Liver (tissue), 9 donors: ENCODE measurements around the gene ITPRID2. TPM values are rescaled to one million over a fixed set of nuclear protein-coding genes. Genes with fewer than 3 reads are reported as not detected.
A peak's percentile ranks its signal among the peaks of the same experiment; 100 is the strongest.

ENCODE experiments used
- DNase-seq: peaks from one replicate; pipeline ENCODE4 v3.0.0-alpha.2; 2017; ENCODE audit warnings: low spot score
- H3K27ac ChIP-seq, 2 donors: one replicate each; pipeline ENCODE4 v1.7.0; 2013; ENCODE audit warnings: inconsistent platforms in 2 of 2, low read length in 2 of 2, control low read depth in 1 of 2, low read depth in 1 of 2, mild to moderate bottlenecking in 1 of 2
- H3K27me3 ChIP-seq, 4 donors: one replicate each; pipeline versions ENCODE4 v1.6.1 to v1.7.0; 2013; ENCODE audit warnings: low read length in 3 of 4, inconsistent platforms in 1 of 4, mild to moderate bottlenecking in 1 of 4, moderate library complexity in 1 of 4; ENCODE audit not compliant: control insufficient read depth in 4 of 4, insufficient read depth in 4 of 4
- H3K36me3 ChIP-seq, 4 donors: one replicate each; pipeline versions ENCODE4 v1.6.1 to v1.7.0; 2013; ENCODE audit warnings: low read length in 3 of 4, mild to moderate bottlenecking in 3 of 4, low read depth in 1 of 4, moderate library complexity in 1 of 4; ENCODE audit not compliant: control insufficient read depth in 4 of 4, insufficient read depth in 3 of 4
- H3K4me1 ChIP-seq, 4 donors: one replicate each; pipeline versions ENCODE4 v1.6.1 to v1.7.0; 2013; ENCODE audit warnings: low read length in 3 of 4, mild to moderate bottlenecking in 3 of 4, moderate library complexity in 1 of 4; ENCODE audit not compliant: control insufficient read depth in 4 of 4, insufficient read depth in 4 of 4
- H3K4me3 ChIP-seq, 3 donors: one replicate each; pipeline versions ENCODE4 v1.6.1 to v1.7.0; 2013; ENCODE audit warnings: low read length in 3 of 3, control low read depth in 1 of 3, low read depth in 1 of 3, mild to moderate bottlenecking in 1 of 3
- H3K9ac ChIP-seq, 2 donors: one replicate each; pipeline ENCODE4 v1.7.0; 2013; ENCODE audit warnings: low read length in 2 of 2, mild to moderate bottlenecking in 2 of 2, moderate library complexity in 2 of 2, control low read depth in 1 of 2, low read depth in 1 of 2
- H3K9me3 ChIP-seq, 4 donors: one replicate each; pipeline versions ENCODE4 v1.6.1 to v1.7.0; 2013; ENCODE audit warnings: low read length in 3 of 4; ENCODE audit not compliant: control insufficient read depth in 4 of 4
- EGR1 ChIP-seq, 2 donors: IDR thresholded peaks; 2 replicates each; pipeline ENCODE4 v1.6.1; 2016 to 2018; ENCODE audit warnings: antibody characterized with exemption in 2 of 2, low read depth in 2 of 2
- FOXA1 ChIP-seq: IDR thresholded peaks from 2 replicates; pipeline ENCODE4 v1.6.1; 2016; ENCODE audit warnings: antibody characterized with exemption
- HNF4A ChIP-seq, 2 donors: conservative IDR thresholded peaks; 2 replicates each; pipeline ENCODE4 v1.6.1; 2016; ENCODE audit warnings: antibody characterized with exemption in 2 of 2, mild to moderate bottlenecking in 2 of 2
- HNF4G ChIP-seq: IDR thresholded peaks from 2 replicates; pipeline ENCODE4 v1.6.1; 2016; ENCODE audit warnings: antibody characterized with exemption
- JUND ChIP-seq, 2 donors: IDR thresholded peaks; 2 replicates each; pipeline ENCODE4 v1.6.1; 2016; ENCODE audit warnings: antibody characterized with exemption in 2 of 2
- NR2F2 ChIP-seq: IDR thresholded peaks from 2 replicates; pipeline ENCODE4 v1.6.1; 2016; ENCODE audit warnings: antibody characterized with exemption
- RAD21 ChIP-seq, 2 donors: IDR thresholded peaks; 2 replicates each; pipeline ENCODE4 v1.6.1; 2016; ENCODE audit warnings: antibody characterized with exemption in 2 of 2, mild to moderate bottlenecking in 2 of 2
- RXRA ChIP-seq, 2 donors: IDR thresholded peaks; 2 replicates each; pipeline ENCODE4 v1.6.1; 2017 to 2018; ENCODE audit warnings: antibody characterized with exemption in 2 of 2, mild to moderate bottlenecking in 1 of 2
- TAF1 ChIP-seq: conservative IDR thresholded peaks from 2 replicates; pipeline ENCODE4 v1.6.1; 2016; ENCODE audit warnings: antibody characterized with exemption, mild to moderate bottlenecking
- YY1 ChIP-seq: IDR thresholded peaks from 2 replicates; pipeline ENCODE4 v1.6.1; 2016; ENCODE audit warnings: antibody characterized with exemption, mild to moderate bottlenecking
- WGBS: extraction: QIAGEN DNeasy Blood & Tissue Kit; methylation state at CpG from one replicate; pipeline ENCODE4 v1.1.7; 2013; 5-methylcytosine and 5-hydroxymethylcytosine counted together
- polyA plus RNA-seq, 2 donors: library from polyadenylated mRNA; stranded (reverse) in 1 of 2; unstranded in 1 of 2; fragments of 200-250 nt in 1 of 2; fragments of >200 nt in 1 of 2; fragmentation: Nextera tagmentation in 1 of 2; extraction: Ambion mirVana in 1 of 2; gene quantifications; one replicate each; pipeline versions ENCODE4 v1.2.1 to v1.2.3, GENCODE V29; 2013 to 2015
- total RNA-seq, 2 donors: library from RNA; depleted of rRNA; stranded (reverse); fragments of >200 nt; gene quantifications; one replicate each; pipeline ENCODE4 v1.2.3, GENCODE V29; 2014
- TF ChIP-seq, protein P1 (sequence below): IDR thresholded peaks from 2 replicates; pipeline ENCODE4 v1.6.1; 2016; ENCODE audit warnings: antibody characterized with exemption
- TF ChIP-seq, protein P2 (sequence below): IDR thresholded peaks from 2 replicates; pipeline ENCODE4 v1.6.1; 2016; ENCODE audit warnings: antibody characterized with exemption
- TF ChIP-seq, protein P3 (sequence below): fragments of 150-350 bp; IDR thresholded peaks from 2 replicates; pipeline ENCODE4 v1.5.1; 2017; ENCODE audit warnings: improper control_type of control experiment, low read depth, low read length; ENCODE audit not compliant: missing input control
- donor health status: healthy.
- donor health status: healthy.
- donor health status: healthy.
- donor health status: healthy.
- donor health status: healthy.

ITPRID2 gene
- total and polyA plus RNA-seq, 4 donors = 31.2 to 145 (median 55.1) TPM

DNA sequence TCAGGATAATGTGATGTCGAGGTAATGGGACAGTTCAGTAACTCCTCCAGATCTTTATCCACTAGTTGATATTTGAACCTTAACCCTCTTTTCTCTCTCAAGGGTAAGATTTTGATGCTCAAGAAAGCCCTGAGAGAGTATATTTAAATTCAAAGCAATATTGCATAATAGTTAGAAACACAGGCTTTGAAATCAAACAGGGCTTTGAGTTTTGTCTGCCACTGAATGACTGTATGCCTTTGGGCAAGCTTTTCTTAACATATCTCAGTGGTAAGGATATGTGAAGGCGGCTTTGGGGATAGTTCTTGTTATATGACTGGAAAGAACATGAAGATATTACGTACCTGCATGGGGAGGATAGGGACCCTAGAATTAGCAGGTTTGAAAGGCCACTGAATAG, 11.1 kb downstream of the ITPRID2 start:
- no peak overlapping the region for H3K9ac ChIP-seq
- no peaks in the 10 kb centered on the region for H3K27me3 ChIP-seq
- no peaks in the 10 kb centered on the region for H3K9me3 ChIP-seq
- H3K36me3 ChIP-seq = peaks cover 8 to 48% (median 25%) of the 10 kb centered on the region in 4 donors
- DNase-seq = no peak
- TF ChIP-seq, protein P1, sequence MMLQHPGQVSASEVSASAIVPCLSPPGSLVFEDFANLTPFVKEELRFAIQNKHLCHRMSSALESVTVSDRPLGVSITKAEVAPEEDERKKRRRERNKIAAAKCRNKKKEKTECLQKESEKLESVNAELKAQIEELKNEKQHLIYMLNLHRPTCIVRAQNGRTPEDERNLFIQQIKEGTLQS = no peak
- no peak for TF ChIP-seq FOXA1
- no peak for TF ChIP-seq EGR1 (IDR thresholded peaks at IDR 0.05; ENCODE audit: low read depth in 2 of 2)
- no peak for TF ChIP-seq NR2F2
- TF ChIP-seq JUND (IDR thresholded peaks at IDR 0.05) = no peak
- no peak for TF ChIP-seq TAF1
- no peak for TF ChIP-seq RXRA (IDR thresholded peaks at IDR 0.05)
- no peak for TF ChIP-seq HNF4G
- no peak overlapping the region for H3K27ac ChIP-seq
- WGBS = 88% methylated on average over 3 of the region's 3 CpGs
- peaks cover 2 to 36% (median 23%) of the 10 kb centered on the region in 4 donors for H3K4me1 ChIP-seq
- H3K4me3 ChIP-seq = no peak overlapping the region

DNA sequence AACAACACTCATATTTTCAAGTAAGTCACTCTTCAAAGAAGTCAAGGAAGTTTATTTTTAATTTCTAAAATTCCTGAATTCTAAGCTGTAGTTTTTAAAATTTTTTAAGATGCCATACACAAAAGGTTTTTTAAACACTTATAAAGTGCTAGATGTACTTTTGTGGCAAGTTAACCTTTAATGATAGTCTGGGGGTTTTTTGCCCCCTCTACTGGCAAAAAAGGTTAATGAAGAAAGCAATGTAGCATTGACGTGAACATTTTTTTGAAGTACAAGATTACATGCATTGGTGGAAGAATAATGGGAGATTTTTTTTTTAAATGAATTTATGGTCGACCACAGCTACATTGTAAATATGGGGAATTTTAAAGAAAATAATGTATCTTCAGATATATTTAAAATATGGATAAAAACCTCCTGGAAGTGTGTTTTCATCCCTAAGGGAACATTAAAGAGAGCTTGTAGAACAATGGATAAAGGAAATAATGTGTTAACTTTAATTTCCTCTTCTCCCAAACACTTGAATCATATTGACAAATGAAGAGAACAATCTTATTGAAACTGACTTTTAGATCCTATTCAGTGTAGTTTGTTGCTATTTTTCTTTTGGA, 12.6 kb downstream of the ITPRID2 start:
- Histone ChIP-seq H3K9ac (no peak overlapping the region), H3K4me1 (peaks cover 3 to 34% (median 30%) of the 10 kb centered on the region in 4 donors), H3K36me3 (peaks cover 10 to 42% (median 23%) of the 10 kb centered on the region in 4 donors), H3K27ac (no peak overlapping the region), H3K27me3 (no peaks in the 10 kb centered on the region), H3K4me3 (no peak overlapping the region), H3K9me3 (no peaks in the 10 kb centered on the region)
- DNase-seq = no peak
- TF ChIP-seq RAD21 (IDR thresholded peaks at IDR 0.05) = peak; percentile 68 to 76
- TF ChIP-seq, protein P2, sequence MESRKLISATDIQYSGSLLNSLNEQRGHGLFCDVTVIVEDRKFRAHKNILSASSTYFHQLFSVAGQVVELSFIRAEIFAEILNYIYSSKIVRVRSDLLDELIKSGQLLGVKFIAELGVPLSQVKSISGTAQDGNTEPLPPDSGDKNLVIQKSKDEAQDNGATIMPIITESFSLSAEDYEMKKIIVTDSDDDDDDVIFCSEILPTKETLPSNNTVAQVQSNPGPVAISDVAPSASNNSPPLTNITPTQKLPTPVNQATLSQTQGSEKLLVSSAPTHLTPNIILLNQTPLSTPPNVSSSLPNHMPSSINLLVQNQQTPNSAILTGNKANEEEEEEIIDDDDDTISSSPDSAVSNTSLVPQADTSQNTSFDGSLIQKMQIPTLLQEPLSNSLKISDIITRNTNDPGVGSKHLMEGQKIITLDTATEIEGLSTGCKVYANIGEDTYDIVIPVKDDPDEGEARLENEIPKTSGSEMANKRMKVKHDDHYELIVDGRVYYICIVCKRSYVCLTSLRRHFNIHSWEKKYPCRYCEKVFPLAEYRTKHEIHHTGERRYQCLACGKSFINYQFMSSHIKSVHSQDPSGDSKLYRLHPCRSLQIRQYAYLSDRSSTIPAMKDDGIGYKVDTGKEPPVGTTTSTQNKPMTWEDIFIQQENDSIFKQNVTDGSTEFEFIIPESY = no peak
- TF ChIP-seq, protein P3, sequence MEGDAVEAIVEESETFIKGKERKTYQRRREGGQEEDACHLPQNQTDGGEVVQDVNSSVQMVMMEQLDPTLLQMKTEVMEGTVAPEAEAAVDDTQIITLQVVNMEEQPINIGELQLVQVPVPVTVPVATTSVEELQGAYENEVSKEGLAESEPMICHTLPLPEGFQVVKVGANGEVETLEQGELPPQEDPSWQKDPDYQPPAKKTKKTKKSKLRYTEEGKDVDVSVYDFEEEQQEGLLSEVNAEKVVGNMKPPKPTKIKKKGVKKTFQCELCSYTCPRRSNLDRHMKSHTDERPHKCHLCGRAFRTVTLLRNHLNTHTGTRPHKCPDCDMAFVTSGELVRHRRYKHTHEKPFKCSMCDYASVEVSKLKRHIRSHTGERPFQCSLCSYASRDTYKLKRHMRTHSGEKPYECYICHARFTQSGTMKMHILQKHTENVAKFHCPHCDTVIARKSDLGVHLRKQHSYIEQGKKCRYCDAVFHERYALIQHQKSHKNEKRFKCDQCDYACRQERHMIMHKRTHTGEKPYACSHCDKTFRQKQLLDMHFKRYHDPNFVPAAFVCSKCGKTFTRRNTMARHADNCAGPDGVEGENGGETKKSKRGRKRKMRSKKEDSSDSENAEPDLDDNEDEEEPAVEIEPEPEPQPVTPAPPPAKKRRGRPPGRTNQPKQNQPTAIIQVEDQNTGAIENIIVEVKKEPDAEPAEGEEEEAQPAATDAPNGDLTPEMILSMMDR = peak; percentile 48
- WGBS = 25% methylated on average over 2 of the region's 2 CpGs

DNA sequence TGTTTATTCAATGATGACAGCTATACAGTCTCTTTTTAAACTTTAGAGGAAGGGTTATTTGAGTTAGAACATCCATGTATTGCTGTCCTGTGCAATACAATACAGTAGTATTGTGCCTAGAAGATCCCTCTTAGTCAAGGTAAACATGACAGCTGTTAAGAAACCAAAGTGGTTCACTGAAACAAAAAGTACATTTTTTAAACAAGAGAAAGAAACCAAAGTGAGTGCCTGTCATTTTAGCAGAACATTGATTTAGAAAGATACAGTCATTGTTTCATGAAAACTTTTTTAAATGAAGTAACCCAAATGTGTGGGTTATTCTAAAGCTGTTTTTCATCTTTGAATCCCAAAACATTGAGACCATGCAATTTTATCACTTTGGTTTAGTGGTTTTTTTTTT, 15.5 kb downstream of the ITPRID2 start:
- Histone ChIP-seq H3K9ac (no peak overlapping the region), H3K9me3 (no peaks in the 10 kb centered on the region), H3K27ac (no peak overlapping the region), H3K27me3 (no peaks in the 10 kb centered on the region), H3K4me1 (peaks cover 3 to 39% (median 33%) of the 10 kb centered on the region in 4 donors), H3K36me3 (peaks cover 8 to 21% (median 10%) of the 10 kb centered on the region in 4 donors), H3K4me3 (no peak overlapping the region)
- TF ChIP-seq EGR1 (IDR thresholded peaks at IDR 0.05; ENCODE audit: low read depth in 2 of 2) (no peak), NR2F2 (no peak), HNF4A (conservative IDR thresholded peaks at IDR 0.05) (no peak), HNF4G (no peak), TAF1 (no peak), YY1 (no peak)
- TF ChIP-seq, protein P2 = no peak
- TF ChIP-seq, protein P1 = no peak
- DNase-seq = no peak
